VCaP (cell line): ENCODE data around the gene PMF1.
A peak's percentile ranks its signal among the peaks of the same experiment; 100 is the strongest.

Source experiments
- H3K27ac ChIP-seq: fragments of 450-650 bp; 2 replicates; pipeline ENCODE4 v1.5.1; 2017
- TF ChIP-seq, protein P1 (sequence below): fragments of 450-650 bp; conservative IDR thresholded peaks from 2 replicates; pipeline ENCODE4 v1.5.1; 2017; ENCODE audit warnings: mild to moderate bottlenecking, moderate library complexity

PMF1 gene

GRCh38 chr1:156193488-156194299 lies 19.1 kb upstream of the PMF1 start, which contains the start of gene SLC25A44:
Gene SLC25A44 (plus strand): TSS chr1:156194104. CDS start chr1:156199848, 5,744 bp downstream.
- H3K27ac ChIP-seq: peak within 1 kb of the TSS; percentile 80
- TF ChIP-seq, protein P1, sequence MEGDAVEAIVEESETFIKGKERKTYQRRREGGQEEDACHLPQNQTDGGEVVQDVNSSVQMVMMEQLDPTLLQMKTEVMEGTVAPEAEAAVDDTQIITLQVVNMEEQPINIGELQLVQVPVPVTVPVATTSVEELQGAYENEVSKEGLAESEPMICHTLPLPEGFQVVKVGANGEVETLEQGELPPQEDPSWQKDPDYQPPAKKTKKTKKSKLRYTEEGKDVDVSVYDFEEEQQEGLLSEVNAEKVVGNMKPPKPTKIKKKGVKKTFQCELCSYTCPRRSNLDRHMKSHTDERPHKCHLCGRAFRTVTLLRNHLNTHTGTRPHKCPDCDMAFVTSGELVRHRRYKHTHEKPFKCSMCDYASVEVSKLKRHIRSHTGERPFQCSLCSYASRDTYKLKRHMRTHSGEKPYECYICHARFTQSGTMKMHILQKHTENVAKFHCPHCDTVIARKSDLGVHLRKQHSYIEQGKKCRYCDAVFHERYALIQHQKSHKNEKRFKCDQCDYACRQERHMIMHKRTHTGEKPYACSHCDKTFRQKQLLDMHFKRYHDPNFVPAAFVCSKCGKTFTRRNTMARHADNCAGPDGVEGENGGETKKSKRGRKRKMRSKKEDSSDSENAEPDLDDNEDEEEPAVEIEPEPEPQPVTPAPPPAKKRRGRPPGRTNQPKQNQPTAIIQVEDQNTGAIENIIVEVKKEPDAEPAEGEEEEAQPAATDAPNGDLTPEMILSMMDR: peak; percentile 30; the same call in 1 of the 2 replicates

DNA sequence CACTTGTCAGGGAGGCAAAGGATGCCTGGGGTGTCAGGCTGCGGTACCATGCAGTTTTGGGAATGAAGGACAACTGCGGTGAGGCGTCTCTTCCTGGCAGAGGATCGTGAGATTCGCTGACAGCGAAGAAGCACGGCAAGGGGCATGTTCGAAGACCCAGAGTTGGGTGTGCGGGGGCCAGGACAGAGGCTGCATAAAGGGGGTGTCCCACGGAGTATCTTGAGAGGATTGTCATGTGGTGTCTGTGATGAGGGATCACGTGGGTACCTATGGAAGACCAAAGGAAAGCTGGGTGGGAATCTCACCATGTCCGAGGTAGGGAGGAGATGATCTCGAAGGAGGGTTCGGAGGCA lies 18.5 kb upstream of the PMF1 start:
- H3K27ac ChIP-seq: peak overlapping the region; percentile 80
- TF ChIP-seq, protein P1: no peak

- H3K27ac ChIP-seq: no peak overlapping the region
Observed at GRCh38 chr1:156195853-156196252, 17.0 kb upstream of the PMF1 start.

GRCh38 chr1:156196445-156196844 lies 16.4 kb upstream of the PMF1 start:
- no peak overlapping the region for H3K27ac ChIP-seq
- TF ChIP-seq, protein P1: no peak

More at GRCh38 chr1:156195853-156196252, 17.0 kb upstream of the PMF1 start:
- TF ChIP-seq, protein P1: no peak

- TF ChIP-seq, protein P1: no peak
- H3K27ac ChIP-seq: no peak overlapping the region
Observed at GRCh38 chr1:156198831-156199349, 13.9 kb upstream of the PMF1 start.

- TF ChIP-seq, protein P1: no peak
- no peak overlapping the region for H3K27ac ChIP-seq
Observed at GRCh38 chr1:156200044-156200443, 12.8 kb upstream of the PMF1 start.

DNA sequence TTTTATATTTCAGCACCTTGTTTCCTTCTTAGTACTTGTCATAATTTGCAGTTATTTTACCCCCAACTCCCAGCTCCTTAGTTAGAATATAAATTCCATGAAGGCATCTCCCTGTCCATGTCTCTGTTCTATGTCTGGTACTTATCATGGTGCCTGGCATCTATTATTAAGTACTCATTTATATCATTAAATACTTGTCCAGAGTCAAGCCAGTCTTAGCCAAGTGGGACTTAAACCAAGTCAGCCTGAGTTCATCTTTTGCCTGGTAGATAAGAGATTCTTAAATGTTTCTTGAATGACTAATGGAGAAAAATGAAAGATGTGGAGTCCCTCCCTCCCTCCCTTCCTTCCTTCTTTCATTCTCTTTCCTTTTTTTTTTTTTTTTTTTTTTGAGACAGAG lies 9.5 kb upstream of the PMF1 start:
- no peak overlapping the region for H3K27ac ChIP-seq
- TF ChIP-seq, protein P1: no peak
